ENCODE results near the gene ENO1.

DNA sequence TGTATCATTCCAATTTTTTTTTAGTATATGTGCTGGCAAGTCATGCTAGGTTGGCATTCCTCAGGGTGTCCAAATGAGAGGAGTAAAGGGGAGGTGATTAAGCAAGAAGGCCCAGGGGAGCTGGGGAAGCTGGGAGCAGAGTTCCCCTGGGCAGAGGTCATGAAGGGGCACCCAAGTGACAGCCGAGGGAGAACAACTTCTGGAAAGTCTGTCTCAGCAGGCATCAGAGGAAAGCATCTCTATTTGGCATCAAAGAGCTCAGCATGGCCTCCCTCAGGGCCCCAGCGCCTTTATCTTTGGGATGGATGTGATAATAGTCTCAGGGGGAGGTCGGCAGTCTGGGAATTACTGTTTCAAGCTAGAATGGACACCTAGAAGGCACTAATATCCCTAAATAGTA lies 5.0 kb upstream of the ENO1 start:
- TF ChIP-seq ARNTL (CRISPR knock-in tag; IDR thresholded peaks at IDR 0.05; ENCODE audit: borderline replicate concordance, low read depth) (no peak), BACH2 (CRISPR knock-in tag; IDR thresholded peaks at IDR 0.05; ENCODE audit: borderline replicate concordance) (no peak), ZFP3 (CRISPR knock-in tag; IDR thresholded peaks at IDR 0.05) (no peak), ZNF565 (CRISPR knock-in tag; conservative IDR thresholded peaks at IDR 0.05; ENCODE audit: low read depth) (no peak), TOX (CRISPR knock-in tag; IDR thresholded peaks at IDR 0.05; ENCODE audit: borderline replicate concordance) (no peak), ZFP30 (CRISPR knock-in tag; IDR thresholded peaks at IDR 0.05) (no peak)
- TF ChIP-seq, protein P1, sequence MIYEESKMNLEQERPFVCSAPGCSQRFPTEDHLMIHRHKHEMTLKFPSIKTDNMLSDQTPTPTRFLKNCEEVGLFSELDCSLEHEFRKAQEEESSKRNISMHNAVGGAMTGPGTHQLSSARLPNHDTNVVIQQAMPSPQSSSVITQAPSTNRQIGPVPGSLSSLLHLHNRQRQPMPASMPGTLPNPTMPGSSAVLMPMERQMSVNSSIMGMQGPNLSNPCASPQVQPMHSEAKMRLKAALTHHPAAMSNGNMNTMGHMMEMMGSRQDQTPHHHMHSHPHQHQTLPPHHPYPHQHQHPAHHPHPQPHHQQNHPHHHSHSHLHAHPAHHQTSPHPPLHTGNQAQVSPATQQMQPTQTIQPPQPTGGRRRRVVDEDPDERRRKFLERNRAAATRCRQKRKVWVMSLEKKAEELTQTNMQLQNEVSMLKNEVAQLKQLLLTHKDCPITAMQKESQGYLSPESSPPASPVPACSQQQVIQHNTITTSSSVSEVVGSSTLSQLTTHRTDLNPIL (CRISPR knock-in tag; IDR thresholded peaks at IDR 0.05; ENCODE audit: low read depth): no peak
- TF ChIP-seq, protein P2, sequence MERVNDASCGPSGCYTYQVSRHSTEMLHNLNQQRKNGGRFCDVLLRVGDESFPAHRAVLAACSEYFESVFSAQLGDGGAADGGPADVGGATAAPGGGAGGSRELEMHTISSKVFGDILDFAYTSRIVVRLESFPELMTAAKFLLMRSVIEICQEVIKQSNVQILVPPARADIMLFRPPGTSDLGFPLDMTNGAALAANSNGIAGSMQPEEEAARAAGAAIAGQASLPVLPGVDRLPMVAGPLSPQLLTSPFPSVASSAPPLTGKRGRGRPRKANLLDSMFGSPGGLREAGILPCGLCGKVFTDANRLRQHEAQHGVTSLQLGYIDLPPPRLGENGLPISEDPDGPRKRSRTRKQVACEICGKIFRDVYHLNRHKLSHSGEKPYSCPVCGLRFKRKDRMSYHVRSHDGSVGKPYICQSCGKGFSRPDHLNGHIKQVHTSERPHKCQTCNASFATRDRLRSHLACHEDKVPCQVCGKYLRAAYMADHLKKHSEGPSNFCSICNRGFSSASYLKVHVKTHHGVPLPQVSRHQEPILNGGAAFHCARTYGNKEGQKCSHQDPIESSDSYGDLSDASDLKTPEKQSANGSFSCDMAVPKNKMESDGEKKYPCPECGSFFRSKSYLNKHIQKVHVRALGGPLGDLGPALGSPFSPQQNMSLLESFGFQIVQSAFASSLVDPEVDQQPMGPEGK (CRISPR knock-in tag; IDR thresholded peaks at IDR 0.05; ENCODE audit: borderline replicate concordance): no peak
- TF ChIP-seq, protein P3, sequence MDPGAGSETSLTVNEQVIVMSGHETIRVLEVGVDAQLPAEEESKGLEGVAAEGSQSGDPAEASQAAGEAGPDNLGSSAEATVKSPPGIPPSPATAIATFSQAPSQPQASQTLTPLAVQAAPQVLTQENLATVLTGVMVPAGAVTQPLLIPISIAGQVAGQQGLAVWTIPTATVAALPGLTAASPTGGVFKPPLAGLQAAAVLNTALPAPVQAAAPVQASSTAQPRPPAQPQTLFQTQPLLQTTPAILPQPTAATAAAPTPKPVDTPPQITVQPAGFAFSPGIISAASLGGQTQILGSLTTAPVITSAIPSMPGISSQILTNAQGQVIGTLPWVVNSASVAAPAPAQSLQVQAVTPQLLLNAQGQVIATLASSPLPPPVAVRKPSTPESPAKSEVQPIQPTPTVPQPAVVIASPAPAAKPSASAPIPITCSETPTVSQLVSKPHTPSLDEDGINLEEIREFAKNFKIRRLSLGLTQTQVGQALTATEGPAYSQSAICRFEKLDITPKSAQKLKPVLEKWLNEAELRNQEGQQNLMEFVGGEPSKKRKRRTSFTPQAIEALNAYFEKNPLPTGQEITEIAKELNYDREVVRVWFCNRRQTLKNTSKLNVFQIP (CRISPR knock-in tag; IDR thresholded peaks at IDR 0.05; ENCODE audit: borderline replicate concordance, low read depth): no peak

Data from SK-N-SH treated with all-trans-retinoic acid at 6 μM for 48 hours (cell line).